ENCODE results near the gene AGRN.

AGRN gene

DNA sequence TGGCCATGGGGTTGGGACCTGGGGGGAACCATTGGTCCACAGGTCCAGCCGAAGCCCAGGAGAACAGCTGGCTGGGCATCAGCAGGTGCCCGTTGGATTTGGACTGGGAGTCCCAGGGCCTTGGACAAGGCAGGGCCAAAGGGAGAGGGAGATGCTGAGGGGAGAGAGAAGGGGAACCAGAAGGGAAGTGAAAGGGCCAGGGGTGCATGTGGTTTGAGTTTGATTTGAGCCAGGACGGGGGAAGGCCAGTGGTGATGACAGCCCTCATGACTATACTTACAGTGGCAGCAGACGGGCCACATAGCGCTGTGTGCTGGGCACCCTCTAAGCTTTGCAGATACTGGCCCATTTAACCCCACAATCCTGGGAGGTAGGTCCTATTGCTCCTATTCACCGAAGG is 18.8 kb downstream of the AGRN start:
- Histone ChIP-seq H3K27ac (ENCODE audit: low read depth, low read length) (no peak overlapping the region), H3K4me3 (ENCODE audit: low read depth in 1 of 2, low read length in 2 of 2) (no peak overlapping the region), H3K9me3 (ENCODE audit: low read length) (no peaks in the 10 kb centered on the region), H3K36me3 (ENCODE audit: insufficient read depth, low read length) (no peaks in the 10 kb centered on the region), H3K27me3 (ENCODE audit: control insufficient read depth in 1 of 2, insufficient read depth in 2 of 2, low read length in 2 of 2) (peaks cover 0 to 33% of the 10 kb centered on the region in 2 donors), H3K9ac (ENCODE audit: low read length) (no peak overlapping the region), H3K4me1 (ENCODE audit: insufficient read depth, low read length) (peaks cover 6% of the 10 kb centered on the region)

- Histone ChIP-seq H3K27ac (ENCODE audit: low read depth, low read length) (no peak overlapping the region), H3K9me3 (ENCODE audit: low read length) (no peaks in the 10 kb centered on the region), H3K27me3 (ENCODE audit: control insufficient read depth in 1 of 2, insufficient read depth in 2 of 2, low read length in 2 of 2) (peaks cover 0 to 26% of the 10 kb centered on the region in 2 donors), H3K4me3 (ENCODE audit: low read depth in 1 of 2, low read length in 2 of 2) (no peak overlapping the region), H3K36me3 (ENCODE audit: insufficient read depth, low read length) (no peaks in the 10 kb centered on the region), H3K4me1 (ENCODE audit: insufficient read depth, low read length) (peaks cover 6% of the 10 kb centered on the region), H3K9ac (ENCODE audit: low read length) (no peak overlapping the region)
Observed at GRCh38 chr1:1039145-1039910, 19.4 kb downstream of the AGRN start.

GRCh38 chr1:1040004-1040991 is 20.4 kb downstream of the AGRN start:
- Histone ChIP-seq H3K9ac (ENCODE audit: low read length) (no peak overlapping the region), H3K27me3 (ENCODE audit: control insufficient read depth in 1 of 2, insufficient read depth in 2 of 2, low read length in 2 of 2) (peaks cover 0 to 20% of the 10 kb centered on the region in 2 donors), H3K27ac (ENCODE audit: low read depth, low read length) (no peak overlapping the region), H3K4me3 (ENCODE audit: low read depth in 1 of 2, low read length in 2 of 2) (peak overlapping the region; percentile 27 to 64), H3K4me1 (ENCODE audit: insufficient read depth, low read length) (peaks cover 6% of the 10 kb centered on the region), H3K9me3 (ENCODE audit: low read length) (no peaks in the 10 kb centered on the region), H3K36me3 (ENCODE audit: insufficient read depth, low read length) (no peaks in the 10 kb centered on the region)

- H3K27ac ChIP-seq (ENCODE audit: low read depth, low read length) = no peak overlapping the region
- H3K9ac ChIP-seq (ENCODE audit: low read length) = no peak overlapping the region
- H3K4me3 ChIP-seq (ENCODE audit: low read depth in 1 of 2, low read length in 2 of 2) = no peak overlapping the region
- no peaks in the 10 kb centered on the region for H3K36me3 ChIP-seq (ENCODE audit: insufficient read depth, low read length)
- H3K27me3 ChIP-seq (ENCODE audit: control insufficient read depth in 1 of 2, insufficient read depth in 2 of 2, low read length in 2 of 2) = peaks cover 0 to 20% of the 10 kb centered on the region in 2 donors
- no peaks in the 10 kb centered on the region for H3K9me3 ChIP-seq (ENCODE audit: low read length)
- H3K4me1 ChIP-seq (ENCODE audit: insufficient read depth, low read length) = peaks cover 6% of the 10 kb centered on the region
Observed at GRCh38 chr1:1041092-1041523, 21.2 kb downstream of the AGRN start.

DNA sequence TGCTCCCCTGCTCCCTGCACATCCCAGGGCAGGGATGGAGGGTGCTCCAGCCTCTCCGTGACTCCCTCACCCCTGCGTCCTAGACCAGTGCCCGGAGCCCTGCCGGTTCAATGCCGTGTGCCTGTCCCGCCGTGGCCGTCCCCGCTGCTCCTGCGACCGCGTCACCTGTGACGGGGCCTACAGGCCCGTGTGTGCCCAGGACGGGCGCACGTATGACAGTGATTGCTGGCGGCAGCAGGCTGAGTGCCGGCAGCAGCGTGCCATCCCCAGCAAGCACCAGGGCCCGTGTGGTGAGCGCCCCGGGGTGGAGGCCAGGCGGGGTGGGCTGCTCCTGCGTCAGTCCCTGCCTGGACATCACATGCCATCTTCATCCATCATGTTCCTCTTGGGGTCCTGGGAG is 22.0 kb downstream of the AGRN start:
- no peak overlapping the region for H3K4me3 ChIP-seq (ENCODE audit: low read depth in 1 of 2, low read length in 2 of 2)
- no peaks in the 10 kb centered on the region for H3K36me3 ChIP-seq (ENCODE audit: insufficient read depth, low read length)
- H3K27ac ChIP-seq (ENCODE audit: low read depth, low read length) = no peak overlapping the region

GRCh38 chr1:1042835-1043234 is 22.9 kb downstream of the AGRN start:
- H3K9ac ChIP-seq (ENCODE audit: low read length) = no peak overlapping the region
- H3K27me3 ChIP-seq (ENCODE audit: control insufficient read depth in 1 of 2, insufficient read depth in 2 of 2, low read length in 2 of 2) = peaks cover 0 to 8% of the 10 kb centered on the region in 2 donors
- no peaks in the 10 kb centered on the region for H3K36me3 ChIP-seq (ENCODE audit: insufficient read depth, low read length)
- H3K4me3 ChIP-seq (ENCODE audit: low read depth in 1 of 2, low read length in 2 of 2) = no peak overlapping the region
- no peak overlapping the region for H3K27ac ChIP-seq (ENCODE audit: low read depth, low read length)
- no peaks in the 10 kb centered on the region for H3K9me3 ChIP-seq (ENCODE audit: low read length)
- H3K4me1 ChIP-seq (ENCODE audit: insufficient read depth, low read length) = peaks cover 6% of the 10 kb centered on the region

More for the DNA sequence above, 22.0 kb downstream of the AGRN start:
- Histone ChIP-seq H3K4me1 (ENCODE audit: insufficient read depth, low read length) (peaks cover 6% of the 10 kb centered on the region), H3K9me3 (ENCODE audit: low read length) (no peaks in the 10 kb centered on the region), H3K9ac (ENCODE audit: low read length) (no peak overlapping the region), H3K27me3 (ENCODE audit: control insufficient read depth in 1 of 2, insufficient read depth in 2 of 2, low read length in 2 of 2) (peaks cover 0 to 17% of the 10 kb centered on the region in 2 donors)

DNA sequence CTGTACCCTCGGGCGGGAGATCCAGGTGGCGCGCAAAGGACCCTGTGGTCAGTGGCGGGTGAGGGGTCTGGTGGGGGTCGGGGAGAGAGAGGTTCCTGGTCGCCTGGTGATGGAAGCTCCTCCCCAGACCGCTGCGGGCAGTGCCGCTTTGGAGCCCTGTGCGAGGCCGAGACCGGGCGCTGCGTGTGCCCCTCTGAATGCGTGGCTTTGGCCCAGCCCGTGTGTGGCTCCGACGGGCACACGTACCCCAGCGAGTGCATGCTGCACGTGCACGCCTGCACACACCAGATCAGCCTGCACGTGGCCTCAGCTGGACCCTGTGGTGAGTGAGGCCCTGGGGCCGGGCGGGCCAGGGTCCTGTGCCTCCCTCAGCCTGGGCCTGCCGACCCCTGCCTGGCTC is 23.5 kb downstream of the AGRN start:
- no peaks in the 10 kb centered on the region for H3K36me3 ChIP-seq (ENCODE audit: insufficient read depth, low read length)
- no peak overlapping the region for H3K27ac ChIP-seq (ENCODE audit: low read depth, low read length)
- peaks cover 6% of the 10 kb centered on the region for H3K4me1 ChIP-seq (ENCODE audit: insufficient read depth, low read length)
- no peaks in the 10 kb centered on the region for H3K9me3 ChIP-seq (ENCODE audit: low read length)
- no peak overlapping the region for H3K9ac ChIP-seq (ENCODE audit: low read length)
- no peak overlapping the region for H3K4me3 ChIP-seq (ENCODE audit: low read depth in 1 of 2, low read length in 2 of 2)
- peaks cover 0 to 7% of the 10 kb centered on the region in 2 donors for H3K27me3 ChIP-seq (ENCODE audit: control insufficient read depth in 1 of 2, insufficient read depth in 2 of 2, low read length in 2 of 2)

DNA sequence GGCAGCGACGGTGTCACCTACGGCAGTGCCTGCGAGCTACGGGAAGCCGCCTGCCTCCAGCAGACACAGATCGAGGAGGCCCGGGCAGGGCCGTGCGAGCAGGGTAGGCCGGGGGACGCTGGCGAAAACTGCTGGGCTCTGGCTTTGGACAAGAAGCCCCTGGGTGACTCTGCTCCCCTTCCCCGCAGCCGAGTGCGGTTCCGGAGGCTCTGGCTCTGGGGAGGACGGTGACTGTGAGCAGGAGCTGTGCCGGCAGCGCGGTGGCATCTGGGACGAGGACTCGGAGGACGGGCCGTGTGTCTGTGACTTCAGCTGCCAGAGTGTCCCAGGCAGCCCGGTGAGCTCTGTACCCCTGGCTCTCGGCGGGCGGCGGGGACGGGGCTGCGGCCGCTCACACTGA is 24.0 kb downstream of the AGRN start:
- no peak overlapping the region for H3K9ac ChIP-seq (ENCODE audit: low read length)
- H3K4me1 ChIP-seq (ENCODE audit: insufficient read depth, low read length) = peaks cover 6% of the 10 kb centered on the region
- H3K4me3 ChIP-seq (ENCODE audit: low read depth in 1 of 2, low read length in 2 of 2) = no peak overlapping the region
- no peaks in the 10 kb centered on the region for H3K36me3 ChIP-seq (ENCODE audit: insufficient read depth, low read length)
- H3K27ac ChIP-seq (ENCODE audit: low read depth, low read length) = no peak overlapping the region
- no peaks in the 10 kb centered on the region for H3K9me3 ChIP-seq (ENCODE audit: low read length)
- peaks cover 0 to 7% of the 10 kb centered on the region in 2 donors for H3K27me3 ChIP-seq (ENCODE audit: control insufficient read depth in 1 of 2, insufficient read depth in 2 of 2, low read length in 2 of 2)

DNA sequence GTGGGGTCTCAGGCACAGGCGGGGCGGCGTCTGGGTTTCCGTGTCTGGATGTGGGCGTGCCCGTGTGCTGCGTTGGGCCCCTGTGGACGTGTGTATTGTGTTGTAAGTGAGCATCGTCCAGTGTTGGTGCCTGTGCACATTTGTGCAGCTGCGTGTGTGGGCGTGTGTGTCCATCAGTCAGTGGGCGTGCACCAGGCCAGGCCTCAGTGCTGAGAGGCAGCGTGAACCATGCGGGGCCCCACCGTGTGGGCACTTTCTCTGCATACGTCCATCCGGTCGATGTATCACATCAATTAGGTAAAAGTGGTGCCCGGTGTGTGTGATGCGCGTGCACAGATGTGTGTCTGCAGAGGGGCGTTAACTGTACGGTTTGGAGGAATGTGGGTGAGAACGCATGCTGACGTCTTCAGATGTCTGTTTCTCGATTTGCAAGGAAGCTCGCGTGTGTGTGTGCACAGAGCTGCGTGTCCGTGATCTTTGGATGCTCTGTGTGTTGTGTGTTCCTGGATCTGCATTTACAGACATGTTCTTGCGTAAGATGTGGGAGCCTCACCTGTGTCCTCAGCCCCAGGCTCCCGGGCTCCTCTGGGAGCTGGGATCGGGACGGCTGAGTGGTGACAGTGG is 24.6 kb downstream of the AGRN start:
- Histone ChIP-seq H3K36me3 (ENCODE audit: insufficient read depth, low read length) (no peaks in the 10 kb centered on the region), H3K27me3 (ENCODE audit: control insufficient read depth in 1 of 2, insufficient read depth in 2 of 2, low read length in 2 of 2) (peaks cover 0 to 7% of the 10 kb centered on the region in 2 donors), H3K9ac (ENCODE audit: low read length) (no peak overlapping the region), H3K9me3 (ENCODE audit: low read length) (no peaks in the 10 kb centered on the region), H3K4me1 (ENCODE audit: insufficient read depth, low read length) (peaks cover 6% of the 10 kb centered on the region), H3K27ac (ENCODE audit: low read depth, low read length) (no peak overlapping the region), H3K4me3 (ENCODE audit: low read depth in 1 of 2, low read length in 2 of 2) (no peak overlapping the region)

DNA sequence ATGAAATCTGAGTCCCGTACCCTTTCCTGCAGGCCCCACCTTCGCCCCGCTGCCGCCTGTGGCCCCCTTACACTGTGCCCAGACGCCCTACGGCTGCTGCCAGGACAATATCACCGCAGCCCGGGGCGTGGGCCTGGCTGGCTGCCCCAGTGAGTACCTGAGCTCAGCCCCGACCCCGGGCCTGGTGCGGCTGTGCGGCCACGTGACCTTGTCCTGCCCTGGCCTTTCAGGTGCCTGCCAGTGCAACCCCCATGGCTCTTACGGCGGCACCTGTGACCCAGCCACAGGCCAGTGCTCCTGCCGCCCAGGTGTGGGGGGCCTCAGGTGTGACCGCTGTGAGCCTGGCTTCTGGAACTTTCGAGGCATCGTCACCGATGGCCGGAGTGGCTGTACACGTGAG is 25.2 kb downstream of the AGRN start:
- H3K9me3 ChIP-seq (ENCODE audit: low read length) = no peaks in the 10 kb centered on the region
- H3K4me1 ChIP-seq (ENCODE audit: insufficient read depth, low read length) = peaks cover under 1% of the 10 kb centered on the region
- H3K27ac ChIP-seq (ENCODE audit: low read depth, low read length) = no peak overlapping the region
- H3K4me3 ChIP-seq (ENCODE audit: low read depth in 1 of 2, low read length in 2 of 2) = no peak overlapping the region
- no peaks in the 10 kb centered on the region for H3K36me3 ChIP-seq (ENCODE audit: insufficient read depth, low read length)
- H3K9ac ChIP-seq (ENCODE audit: low read length) = no peak overlapping the region
- peaks cover 0 to 2% of the 10 kb centered on the region in 2 donors for H3K27me3 ChIP-seq (ENCODE audit: control insufficient read depth in 1 of 2, insufficient read depth in 2 of 2, low read length in 2 of 2)

DNA sequence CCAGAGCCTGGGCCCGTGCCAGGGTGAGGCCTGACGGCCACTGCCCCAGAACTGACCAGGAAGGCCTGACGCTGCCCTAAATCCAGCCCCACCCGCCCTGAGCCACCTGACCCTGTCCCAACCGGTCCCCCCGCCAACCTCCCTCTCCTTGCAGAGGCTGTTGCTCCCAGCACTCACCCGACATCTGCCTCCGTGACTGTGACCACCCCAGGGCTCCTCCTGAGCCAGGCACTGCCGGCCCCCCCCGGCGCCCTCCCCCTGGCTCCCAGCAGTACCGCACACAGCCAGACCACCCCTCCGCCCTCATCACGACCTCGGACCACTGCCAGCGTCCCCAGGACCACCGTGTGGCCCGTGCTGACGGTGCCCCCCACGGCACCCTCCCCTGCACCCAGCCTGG is 26.3 kb downstream of the AGRN start:
- H3K9ac ChIP-seq (ENCODE audit: low read length) = no peak overlapping the region
- no peaks in the 10 kb centered on the region for H3K9me3 ChIP-seq (ENCODE audit: low read length)
- H3K4me1 ChIP-seq (ENCODE audit: insufficient read depth, low read length) = no peaks in the 10 kb centered on the region
- no peak overlapping the region for H3K27ac ChIP-seq (ENCODE audit: low read depth, low read length)
- no peak overlapping the region for H3K4me3 ChIP-seq (ENCODE audit: low read depth in 1 of 2, low read length in 2 of 2)
- H3K36me3 ChIP-seq (ENCODE audit: insufficient read depth, low read length) = no peaks in the 10 kb centered on the region
- H3K27me3 ChIP-seq (ENCODE audit: control insufficient read depth in 1 of 2, insufficient read depth in 2 of 2, low read length in 2 of 2) = no peaks in the 10 kb centered on the region

All from muscle layer of colon (tissue), 2 donors.